ENCODE results near the gene ITPRIPL1.
"Not testable (repeated sequence)": the region's sequence is repeated elsewhere in the genome, so short reads cannot be mapped to it uniquely, and the experiment has no call there.

The ITPRIPL1 gene, protein sequence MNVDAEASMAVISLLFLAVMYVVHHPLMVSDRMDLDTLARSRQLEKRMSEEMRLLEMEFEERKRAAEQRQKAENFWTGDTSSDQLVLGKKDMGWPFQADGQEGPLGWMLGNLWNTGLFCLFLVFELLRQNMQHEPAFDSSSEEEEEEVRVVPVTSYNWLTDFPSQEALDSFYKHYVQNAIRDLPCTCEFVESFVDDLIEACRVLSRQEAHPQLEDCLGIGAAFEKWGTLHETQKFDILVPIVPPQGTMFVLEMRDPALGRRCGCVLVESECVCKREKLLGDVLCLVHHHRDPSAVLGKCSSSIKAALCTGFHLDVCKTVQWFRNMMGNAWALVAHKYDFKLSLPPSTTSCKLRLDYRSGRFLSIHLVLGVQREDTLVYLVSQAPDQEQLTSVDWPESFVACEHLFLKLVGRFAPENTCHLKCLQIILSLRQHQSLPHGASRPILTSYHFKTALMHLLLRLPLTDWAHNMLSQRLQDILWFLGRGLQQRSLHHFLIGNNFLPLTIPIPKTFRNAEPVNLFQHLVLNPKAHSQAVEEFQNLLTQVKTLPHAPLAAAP

DNA sequence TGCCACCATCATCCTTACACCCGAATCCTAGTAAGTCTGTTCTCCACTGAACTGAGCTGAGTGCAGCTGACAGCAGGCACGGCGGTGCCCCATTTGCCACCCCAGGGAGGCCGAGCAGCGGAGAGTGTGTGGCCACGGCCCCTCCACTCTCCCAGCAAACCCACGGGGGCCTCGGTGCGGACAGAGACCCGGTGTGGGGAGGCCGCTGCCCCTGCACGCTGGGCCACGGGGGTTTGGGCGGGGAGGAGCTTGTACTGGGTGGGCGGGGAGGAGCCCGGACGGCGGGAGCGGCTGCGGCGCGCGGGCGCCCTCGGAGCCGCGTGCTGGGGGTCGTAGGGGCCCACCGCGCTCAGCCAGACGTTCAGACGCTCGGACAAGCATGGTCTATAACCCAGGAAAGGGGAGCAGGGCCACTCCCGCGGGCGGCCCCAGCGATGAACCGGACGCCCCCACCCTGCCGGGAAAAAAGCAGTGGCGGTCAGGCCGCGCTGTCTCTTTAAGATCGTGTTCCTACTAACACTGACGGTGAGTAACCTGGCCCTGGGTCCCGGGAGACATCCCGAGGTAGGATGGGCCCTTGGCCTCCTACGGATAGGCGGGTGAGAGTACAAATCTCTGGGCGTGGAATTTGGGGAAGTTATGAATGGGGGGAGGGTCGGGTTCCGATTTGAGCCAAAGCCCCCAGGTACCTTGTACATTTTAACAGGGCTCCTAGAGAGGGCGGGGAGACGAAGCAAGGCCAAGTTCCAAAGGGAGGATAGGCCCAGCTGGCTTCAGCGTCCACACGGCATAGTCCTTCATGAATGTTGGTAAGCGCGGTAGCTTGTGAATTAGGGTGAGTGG is at the start of gene ITPRIPL1:
ITPRIPL1 (plus strand) TSS at position 277 of the 843 bp plus-strand sequence; CDS start at position 800, 523 bp downstream.
- DNase-seq (ENCODE audit: low spot score): no peak
- H3K27ac ChIP-seq: no peak within 1 kb of the TSS
- CTCF ChIA-PET: no interaction called here

DNA sequence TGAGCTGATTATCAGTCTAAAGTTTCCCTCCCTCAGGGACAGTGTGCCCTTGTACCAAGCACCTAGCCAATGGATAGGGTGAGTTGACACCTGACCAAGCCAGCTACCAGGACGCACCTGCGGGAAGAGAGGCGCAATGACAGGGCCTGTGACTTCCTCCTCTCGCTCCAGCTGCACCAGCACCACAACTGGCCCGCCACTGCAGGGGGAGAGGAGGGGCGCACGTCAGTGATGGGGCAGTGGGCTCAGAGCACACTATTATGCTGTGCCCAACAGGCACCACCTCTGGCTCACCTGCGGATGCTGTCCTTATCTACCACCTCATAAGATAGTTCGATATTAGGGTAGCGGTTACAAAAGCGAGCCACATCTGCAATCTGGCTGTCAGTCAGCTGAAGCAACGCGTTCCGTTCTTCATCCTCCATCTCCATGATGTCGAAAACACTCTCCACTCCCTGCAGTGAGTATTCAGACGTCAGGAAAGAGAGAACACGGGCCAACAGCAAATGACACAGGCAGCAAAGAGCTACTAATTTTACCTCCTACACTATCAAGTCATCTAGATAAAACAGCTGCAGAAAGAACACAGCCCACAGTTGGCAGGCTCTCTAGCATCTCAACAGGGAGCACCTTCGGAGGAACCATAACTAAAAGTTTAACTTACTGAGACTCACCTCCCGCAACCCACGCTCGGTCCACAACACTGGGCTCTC is 48.2 kb upstream of the ITPRIPL1 start:
- POLR2A ChIA-PET (ENCODE audit: low non-redundant PET): no interaction called here
- CTCF ChIA-PET: no interaction called here

More for the DNA sequence above, at the start of gene ITPRIPL1:
- POLR2A ChIA-PET (ENCODE audit: low non-redundant PET): no interaction called here
- TF ChIP-seq, protein P1, sequence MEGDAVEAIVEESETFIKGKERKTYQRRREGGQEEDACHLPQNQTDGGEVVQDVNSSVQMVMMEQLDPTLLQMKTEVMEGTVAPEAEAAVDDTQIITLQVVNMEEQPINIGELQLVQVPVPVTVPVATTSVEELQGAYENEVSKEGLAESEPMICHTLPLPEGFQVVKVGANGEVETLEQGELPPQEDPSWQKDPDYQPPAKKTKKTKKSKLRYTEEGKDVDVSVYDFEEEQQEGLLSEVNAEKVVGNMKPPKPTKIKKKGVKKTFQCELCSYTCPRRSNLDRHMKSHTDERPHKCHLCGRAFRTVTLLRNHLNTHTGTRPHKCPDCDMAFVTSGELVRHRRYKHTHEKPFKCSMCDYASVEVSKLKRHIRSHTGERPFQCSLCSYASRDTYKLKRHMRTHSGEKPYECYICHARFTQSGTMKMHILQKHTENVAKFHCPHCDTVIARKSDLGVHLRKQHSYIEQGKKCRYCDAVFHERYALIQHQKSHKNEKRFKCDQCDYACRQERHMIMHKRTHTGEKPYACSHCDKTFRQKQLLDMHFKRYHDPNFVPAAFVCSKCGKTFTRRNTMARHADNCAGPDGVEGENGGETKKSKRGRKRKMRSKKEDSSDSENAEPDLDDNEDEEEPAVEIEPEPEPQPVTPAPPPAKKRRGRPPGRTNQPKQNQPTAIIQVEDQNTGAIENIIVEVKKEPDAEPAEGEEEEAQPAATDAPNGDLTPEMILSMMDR (conservative IDR thresholded peaks at IDR 0.05; ENCODE audit: low read depth): no peak

DNA sequence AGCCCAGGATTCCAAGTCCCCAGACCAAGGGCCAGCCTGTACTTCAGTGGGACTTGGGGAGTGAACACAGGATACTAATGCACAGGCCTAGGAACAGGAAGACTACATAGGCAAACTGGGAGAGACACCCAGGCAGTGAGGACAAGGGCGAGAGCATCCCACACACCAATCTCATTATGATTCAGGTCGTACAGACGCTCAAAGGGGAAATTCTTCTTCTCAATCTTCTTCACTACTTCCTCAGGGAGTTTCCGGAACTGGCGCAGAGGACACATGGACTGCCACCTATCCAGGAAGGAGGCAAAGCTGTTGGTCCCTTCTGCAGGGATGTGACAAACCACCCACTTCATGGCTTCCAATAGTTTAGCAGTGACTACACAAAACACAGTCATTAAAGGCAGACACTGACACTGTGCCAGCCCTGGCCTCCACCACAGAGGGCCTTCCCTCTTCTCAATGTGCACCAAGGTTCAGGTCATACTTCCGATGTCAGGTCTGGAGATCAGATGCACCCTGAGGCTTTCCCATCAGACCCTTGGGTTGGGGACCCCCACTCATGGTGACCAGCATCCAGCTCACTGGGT is 37.8 kb upstream of the ITPRIPL1 start:
- ChIA-PET POLR2A (ENCODE audit: low non-redundant PET) (no interaction called here), CTCF (interaction anchor here (0.6 kb wide), 1 partner anchor 265 kb away, joined by 4 read pairs; no protein-coding TSS in a partner anchor)
- TF ChIP-seq, protein P1 (conservative IDR thresholded peaks at IDR 0.05; ENCODE audit: low read depth): no peak

More for the DNA sequence above, 48.2 kb upstream of the ITPRIPL1 start:
- TF ChIP-seq, protein P1 (conservative IDR thresholded peaks at IDR 0.05; ENCODE audit: low read depth): no peak
- no peak for DNase-seq (ENCODE audit: low spot score)
- H3K27ac ChIP-seq: no peak overlapping the region

DNA sequence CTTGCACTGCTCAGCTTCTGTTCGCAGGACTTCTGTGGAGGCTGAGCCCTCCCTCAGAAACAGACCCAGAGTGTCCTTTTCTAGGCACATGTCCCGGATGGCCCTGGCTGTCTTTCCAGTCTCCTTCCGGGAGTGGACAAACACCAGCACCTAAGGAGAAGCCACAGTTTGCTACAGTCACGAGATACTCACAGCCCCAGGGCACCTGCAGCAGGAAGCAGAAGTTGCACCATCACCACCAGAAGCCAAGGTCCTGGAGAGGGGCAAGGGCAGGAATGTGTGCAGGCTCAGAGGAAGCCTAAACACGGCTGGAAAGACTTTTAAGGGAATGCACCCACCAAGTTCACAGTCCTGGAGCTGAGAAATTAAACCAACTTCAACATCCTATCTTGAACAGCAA is 33.4 kb upstream of the ITPRIPL1 start:
- DNase-seq (ENCODE audit: low spot score): no peak
- TF ChIP-seq, protein P1 (conservative IDR thresholded peaks at IDR 0.05; ENCODE audit: low read depth): no peak
- H3K27ac ChIP-seq: no peak overlapping the region
- POLR2A ChIA-PET (ENCODE audit: low non-redundant PET): interaction anchor here (0.6 kb wide), 1 partner anchor 22 kb away, joined by 3 read pairs; no protein-coding TSS in a partner anchor
- CTCF ChIA-PET: interaction anchor here (0.5 to 1.3 kb wide), 2 partner anchors 12 to 23 kb away, joined by 3 to 4 read pairs; no protein-coding TSS in a partner anchor

More for the DNA sequence above, 37.8 kb upstream of the ITPRIPL1 start:
- no peak overlapping the region for H3K27ac ChIP-seq
- no peak for DNase-seq (ENCODE audit: low spot score)

DNA sequence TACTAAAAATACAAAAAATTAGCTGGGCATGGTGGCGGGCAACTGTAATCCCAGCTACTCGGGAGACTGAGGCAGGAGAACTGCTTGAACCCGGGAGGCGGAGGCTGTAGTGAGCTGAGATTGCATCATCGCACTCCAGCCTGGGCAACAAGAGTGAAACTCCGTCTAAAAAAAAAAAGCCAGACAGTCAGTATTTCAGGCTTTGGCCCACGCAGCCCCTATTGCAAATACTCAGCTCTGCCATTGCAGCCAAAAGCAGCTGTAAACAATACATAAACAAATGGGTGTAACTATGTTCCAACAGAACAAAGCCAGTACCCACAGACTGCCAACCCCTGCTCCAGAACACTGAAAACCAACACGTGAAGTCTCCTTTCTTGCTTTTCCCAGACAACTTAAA is 30.8 kb upstream of the ITPRIPL1 start:
- CTCF ChIA-PET: interaction anchor here (0.7 kb wide), 2 partner anchors 21 to 156 kb away, joined by 3 to 7 read pairs; no protein-coding TSS in a partner anchor
- POLR2A ChIA-PET (ENCODE audit: low non-redundant PET); DNase-seq (ENCODE audit: low spot score); H3K27ac ChIP-seq: not testable (repeated sequence)

DNA sequence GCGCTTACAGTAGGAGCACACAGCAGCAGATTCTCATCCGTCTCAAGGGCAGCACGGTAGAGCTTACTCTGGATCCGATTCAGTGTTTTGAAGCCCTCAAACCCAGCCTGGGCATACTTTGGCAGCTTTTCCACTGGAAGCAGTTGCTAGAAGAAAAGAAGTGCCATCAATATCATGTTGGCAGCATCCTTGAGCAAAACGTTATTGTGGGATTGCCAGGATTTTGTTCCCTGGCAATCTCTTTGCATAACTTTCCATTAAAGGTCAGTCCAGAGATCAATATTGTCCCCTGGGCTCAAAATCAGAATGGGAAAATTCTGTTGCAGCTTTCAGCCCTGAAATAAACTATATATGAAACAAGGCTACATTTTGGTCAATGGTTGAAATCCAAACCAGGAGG is 28.2 kb upstream of the ITPRIPL1 start:
- no peak for DNase-seq (ENCODE audit: low spot score)
- TF ChIP-seq, protein P1 (conservative IDR thresholded peaks at IDR 0.05; ENCODE audit: low read depth): no peak
- no peak overlapping the region for H3K27ac ChIP-seq
- CTCF ChIA-PET: interaction anchor here (1.1 kb wide), 1 partner anchor 213 kb away, joined by 3 read pairs; no protein-coding TSS in a partner anchor
- POLR2A ChIA-PET (ENCODE audit: low non-redundant PET): no interaction called here
